B cell (primary cell): ENCODE results near the gene FSTL3.

Experiments
- EZH2 ChIP-seq: IDR thresholded peaks from 2 replicates; pipeline ENCODE4 v1.6.1; 2012; ENCODE audit warnings: borderline replicate concordance, low read depth, mild to moderate bottlenecking, moderate library complexity, low read length; ENCODE audit not compliant: insufficient read depth, poor library complexity, severe bottlenecking
- TF ChIP-seq, protein P1 (sequence below): fragments of 200-600 bp; IDR thresholded peaks from one replicate; pipeline ENCODE4 v1.8.0; 2022; ENCODE audit warnings: antibody characterized with exemption, mild to moderate bottlenecking

DNA sequence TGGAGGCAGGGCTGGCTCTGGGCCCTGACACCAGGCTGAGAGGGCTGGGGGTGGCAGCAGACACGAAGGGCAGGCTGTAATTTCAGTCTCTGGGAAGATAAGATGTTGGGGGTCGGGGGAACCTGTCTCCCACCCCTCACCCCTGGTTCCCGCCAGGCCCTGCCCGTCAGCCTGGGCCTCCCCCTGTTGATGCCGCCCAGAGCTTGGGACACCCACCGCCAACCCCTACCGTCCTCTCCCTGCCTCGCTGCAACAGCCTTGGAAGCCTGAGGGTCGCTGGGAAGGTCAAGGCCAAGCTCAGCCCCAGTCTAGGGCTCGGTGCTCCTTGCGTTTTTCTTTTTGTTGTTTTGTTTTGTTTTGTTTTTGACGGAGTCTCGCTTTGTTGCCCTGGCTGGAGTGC, 47.1 kb downstream of the FSTL3 start:
- TF ChIP-seq, protein P1, sequence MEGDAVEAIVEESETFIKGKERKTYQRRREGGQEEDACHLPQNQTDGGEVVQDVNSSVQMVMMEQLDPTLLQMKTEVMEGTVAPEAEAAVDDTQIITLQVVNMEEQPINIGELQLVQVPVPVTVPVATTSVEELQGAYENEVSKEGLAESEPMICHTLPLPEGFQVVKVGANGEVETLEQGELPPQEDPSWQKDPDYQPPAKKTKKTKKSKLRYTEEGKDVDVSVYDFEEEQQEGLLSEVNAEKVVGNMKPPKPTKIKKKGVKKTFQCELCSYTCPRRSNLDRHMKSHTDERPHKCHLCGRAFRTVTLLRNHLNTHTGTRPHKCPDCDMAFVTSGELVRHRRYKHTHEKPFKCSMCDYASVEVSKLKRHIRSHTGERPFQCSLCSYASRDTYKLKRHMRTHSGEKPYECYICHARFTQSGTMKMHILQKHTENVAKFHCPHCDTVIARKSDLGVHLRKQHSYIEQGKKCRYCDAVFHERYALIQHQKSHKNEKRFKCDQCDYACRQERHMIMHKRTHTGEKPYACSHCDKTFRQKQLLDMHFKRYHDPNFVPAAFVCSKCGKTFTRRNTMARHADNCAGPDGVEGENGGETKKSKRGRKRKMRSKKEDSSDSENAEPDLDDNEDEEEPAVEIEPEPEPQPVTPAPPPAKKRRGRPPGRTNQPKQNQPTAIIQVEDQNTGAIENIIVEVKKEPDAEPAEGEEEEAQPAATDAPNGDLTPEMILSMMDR, result no peak
- no peak for TF ChIP-seq EZH2
